Neural cell (in vitro differentiated cells): Measurements from ENCODE around the gene KCTD16. TPM values are rescaled to one million over a fixed set of nuclear protein-coding genes. Genes with fewer than 3 reads are reported as not detected.

Experiments used
- H2AFZ ChIP-seq: fragments of 200-600, 300-800 bp; sonication (generic), shearing (Covaris generic); 2 replicates; pipeline ENCODE4 v1.6.0; 2014; ENCODE audit warnings: low read depth, mild to moderate bottlenecking, antibody characterized with exemption, low read length, moderate library complexity
- H3F3A ChIP-seq: fragments of 200-600 bp; shearing (Covaris generic); 2 replicates; pipeline ENCODE4 v1.6.1; 2016; ENCODE audit warnings: mild to moderate bottlenecking, moderate library complexity, mixed read lengths, antibody characterized with exemption, low read length; ENCODE audit not compliant: insufficient read depth, poor library complexity, severe bottlenecking
- H3K27ac ChIP-seq: fragments of 200-600, 300-800 bp; sonication (generic), shearing (Covaris generic); 2 replicates; pipeline ENCODE4 v1.5.1; 2014; ENCODE audit warnings: mild to moderate bottlenecking, low read length, moderate library complexity
- H3K27me3 ChIP-seq: fragments of 300-800, 200-600 bp; sonication (generic), shearing (Covaris generic); 2 replicates; pipeline ENCODE4 v1.6.0; 2014; ENCODE audit warnings: mild to moderate bottlenecking, low read depth, low read length, moderate library complexity; ENCODE audit not compliant: insufficient read depth
- H3K36me3 ChIP-seq: fragments of 300-800, 200-600 bp; sonication (generic), shearing (Covaris generic); 2 replicates; pipeline ENCODE4 v1.5.1; 2014; ENCODE audit warnings: mild to moderate bottlenecking, antibody characterized with exemption, low read length, moderate library complexity; ENCODE audit not compliant: insufficient read depth
- H3K4me2 ChIP-seq: fragments of 300-800, 200-600 bp; sonication (generic), shearing (Covaris generic); 2 replicates; pipeline ENCODE4 v1.6.0; 2014; ENCODE audit warnings: mild to moderate bottlenecking, low read length
- H3K4me3 ChIP-seq: fragments of 300-800, 200-600 bp; sonication (generic), shearing (Covaris generic); 2 replicates; pipeline ENCODE4 v1.5.1; 2014; ENCODE audit warnings: mild to moderate bottlenecking, low read length, moderate library complexity
- H3K79me2 ChIP-seq: fragments of 200-600 bp; shearing (Covaris generic); replicated peaks from 2 replicates; pipeline ENCODE4 v1.6.0; 2014; ENCODE audit warnings: mild to moderate bottlenecking, low read length, moderate library complexity; ENCODE audit not compliant: insufficient read depth
- H3K9ac ChIP-seq: fragments of 300-800, 200-600 bp; sonication (generic), shearing (Covaris generic); 2 replicates; pipeline ENCODE4 v1.6.1; 2016; ENCODE audit warnings: mild to moderate bottlenecking, low read length, mixed read lengths
- H3K9me2 ChIP-seq: fragments of 200-600 bp; shearing (Covaris generic); 2 replicates; pipeline ENCODE4 v1.6.1; 2016; ENCODE audit warnings: mild to moderate bottlenecking, low read length, mixed read lengths; ENCODE audit not compliant: insufficient read depth
- H3K9me3 ChIP-seq: fragments of 200-600, 300-800 bp; sonication (generic), shearing (Covaris generic); 2 replicates; pipeline ENCODE4 v1.6.1; 2016; ENCODE audit warnings: mild to moderate bottlenecking, mixed run types, low read length, moderate library complexity, mixed read lengths
- H4K20me1 ChIP-seq: fragments of 200-600 bp; shearing (Covaris generic); 2 replicates; pipeline ENCODE4 v1.6.1; 2016; ENCODE audit warnings: mild to moderate bottlenecking, mixed run types; ENCODE audit not compliant: insufficient read depth
- CTCF ChIP-seq: fragments of 450-650 bp; IDR thresholded peaks from 2 replicates; pipeline ENCODE4 v1.5.1; 2014; ENCODE audit warnings: antibody characterized with exemption, mild to moderate bottlenecking, moderate library complexity; ENCODE audit not compliant: poor library complexity, severe bottlenecking
- EP300 ChIP-seq: fragments of 450-650 bp; conservative IDR thresholded peaks from 2 replicates; pipeline ENCODE4 v1.6.1; 2014; ENCODE audit warnings: antibody characterized with exemption, mild to moderate bottlenecking, moderate library complexity; ENCODE audit not compliant: poor library complexity, severe bottlenecking
- EZH2 ChIP-seq: fragments of 200-600, 300-800 bp; shearing (Covaris generic), sonication (generic); IDR thresholded peaks from 2 replicates; pipeline ENCODE4 v1.6.1; 2014; ENCODE audit warnings: antibody characterized with exemption, low read length, borderline replicate concordance, mild to moderate bottlenecking; ENCODE audit not compliant: insufficient read depth, poor library complexity, severe bottlenecking
- MXI1 ChIP-seq: fragments of 450-650 bp; conservative IDR thresholded peaks from 2 replicates; pipeline ENCODE4 v1.6.1; 2014; ENCODE audit warnings: antibody characterized with exemption, mild to moderate bottlenecking; ENCODE audit not compliant: poor library complexity, severe bottlenecking
- POLR2AphosphoS5 ChIP-seq: IDR thresholded peaks from 2 replicates; pipeline ENCODE4 v1.6.1; 2012
- RAD21 ChIP-seq: fragments of 450-650 bp; conservative IDR thresholded peaks from 2 replicates; pipeline ENCODE4 v1.6.1; 2014; ENCODE audit warnings: antibody characterized with exemption, mild to moderate bottlenecking, moderate library complexity
- REST ChIP-seq: IDR thresholded peaks from 2 replicates; pipeline ENCODE4 v1.6.1; 2012; ENCODE audit warnings: borderline replicate concordance
- SMC3 ChIP-seq: fragments of 450-650 bp; conservative IDR thresholded peaks from 2 replicates; pipeline ENCODE4 v1.6.1; 2014; ENCODE audit warnings: antibody characterized with exemption, mild to moderate bottlenecking, moderate library complexity; ENCODE audit not compliant: poor library complexity
- TAF1 ChIP-seq: IDR thresholded peaks from 2 replicates; pipeline ENCODE4 v1.6.1; 2012; ENCODE audit warnings: low read depth
- polyA plus RNA-seq: library from polyadenylated mRNA; depleted of rRNA; stranded (reverse); fragments of >200 nt; gene quantifications from 2 replicates; pipeline ENCODE4 v1.2.3, GENCODE V29; 2014

The KCTD16 gene
- polyA plus RNA-seq, 1 donor from 2014 or later, result 7.1 TPM

GRCh38 chr5:144284931-144285502, 114.3 kb downstream of the KCTD16 start:
- Histone ChIP-seq H3K27ac (no peak overlapping the region), H2AFZ (no peak overlapping the region), H3K4me3 (no peak overlapping the region), H3K4me2 (no peak overlapping the region), H3K9me2 (no peaks in the 10 kb centered on the region), H3K36me3 (no peaks in the 10 kb centered on the region), H3K79me2 (no peaks in the 10 kb centered on the region), H3K9ac (no peak overlapping the region), H3F3A (no peaks in the 10 kb centered on the region), H3K9me3 (no peaks in the 10 kb centered on the region), H4K20me1 (no peaks in the 10 kb centered on the region), H3K27me3 (no peaks in the 10 kb centered on the region)
- TF ChIP-seq REST (no peak), MXI1 (no peak), EP300 (no peak), CTCF (no peak), POLR2AphosphoS5 (no peak), SMC3 (no peak), RAD21 (no peak)

- Histone ChIP-seq H3K79me2 (no peaks in the 10 kb centered on the region), H3K36me3 (no peaks in the 10 kb centered on the region), H3K27me3 (no peaks in the 10 kb centered on the region), H2AFZ (no peak overlapping the region), H3K9me2 (no peaks in the 10 kb centered on the region), H3F3A (no peaks in the 10 kb centered on the region), H4K20me1 (no peaks in the 10 kb centered on the region), H3K4me3 (no peak overlapping the region), H3K4me2 (no peak overlapping the region), H3K9ac (no peak overlapping the region), H3K9me3 (no peaks in the 10 kb centered on the region), H3K27ac (no peak overlapping the region)
- TF ChIP-seq TAF1 (no peak), EP300 (peak; percentile 54), POLR2AphosphoS5 (no peak)
Observed at GRCh38 chr5:144289277-144289676, 118.6 kb downstream of the KCTD16 start.

- no peaks in the 10 kb centered on the region for H3K9me2 ChIP-seq
- no peaks in the 10 kb centered on the region for H4K20me1 ChIP-seq
- H2AFZ ChIP-seq, result no peak overlapping the region
- H3K27me3 ChIP-seq, result no peaks in the 10 kb centered on the region
- no peaks in the 10 kb centered on the region for H3K9me3 ChIP-seq
- TF ChIP-seq TAF1 (no peak), CTCF (no peak), SMC3 (no peak), MXI1 (no peak), EZH2 (no peak), RAD21 (no peak), REST (no peak), POLR2AphosphoS5 (no peak), EP300 (no peak)
- H3K9ac ChIP-seq, result no peak overlapping the region
- H3K79me2 ChIP-seq, result no peaks in the 10 kb centered on the region
- H3K27ac ChIP-seq, result no peak overlapping the region
- H3F3A ChIP-seq, result no peaks in the 10 kb centered on the region
- no peaks in the 10 kb centered on the region for H3K36me3 ChIP-seq
- no peak overlapping the region for H3K4me3 ChIP-seq
- H3K4me2 ChIP-seq, result no peak overlapping the region
Observed at GRCh38 chr5:144292029-144292428, 121.4 kb downstream of the KCTD16 start.
